Measurements from ENCODE around the gene CFAP221. TPM values are rescaled to one million over a fixed set of nuclear protein-coding genes. Genes with fewer than 3 reads are reported as not detected.
A peak's percentile ranks its signal among the peaks of the same experiment; 100 is the strongest.

The CFAP221 gene
- polyA plus RNA-seq, 5 donors = 12.2 to 18.1 (median 13.4) TPM

- DNase-seq = no peak
Measured at GRCh38 chr2:119679526-119679837, 135.2 kb downstream of the CFAP221 start.

GRCh38 chr2:119679846-119680245 is 135.6 kb downstream of the CFAP221 start:
- DNase-seq = no peak

GRCh38 chr2:119680457-119681202 is 136.4 kb downstream of the CFAP221 start:
- DNase-seq = no peak

GRCh38 chr2:119681203-119681867 is 137.1 kb downstream of the CFAP221 start:
- no peak for DNase-seq

GRCh38 chr2:119681868-119682220 is 137.6 kb downstream of the CFAP221 start:
- no peak for DNase-seq

- DNase-seq = no peak
Measured at GRCh38 chr2:119682578-119682977, 138.3 kb downstream of the CFAP221 start.

- DNase-seq = no peak
Measured at GRCh38 chr2:119683074-119683712, 138.9 kb downstream of the CFAP221 start.

GRCh38 chr2:119683713-119684443 is 139.6 kb downstream of the CFAP221 start:
- DNase-seq = no peak

- DNase-seq = no peak
Measured at GRCh38 chr2:119684518-119684917, 140.3 kb downstream of the CFAP221 start.

- DNase-seq = no peak
Measured at GRCh38 chr2:119688616-119689015, 144.4 kb downstream of the CFAP221 start.

GRCh38 chr2:119689218-119689617 is 145.0 kb downstream of the CFAP221 start:
- DNase-seq = no peak

- DNase-seq = no peak
Measured at GRCh38 chr2:119691189-119691588, 146.9 kb downstream of the CFAP221 start.

- no peak for DNase-seq
Measured at GRCh38 chr2:119691651-119692245, 147.5 kb downstream of the CFAP221 start.

- no peak for DNase-seq
Measured at GRCh38 chr2:119692310-119692709, 148.1 kb downstream of the CFAP221 start.

GRCh38 chr2:119692954-119693353 is 148.7 kb downstream of the CFAP221 start:
- DNase-seq = no peak

GRCh38 chr2:119693567-119693966 is 149.3 kb downstream of the CFAP221 start:
- no peak for DNase-seq

GRCh38 chr2:119693967-119694366 is 149.7 kb downstream of the CFAP221 start:
- DNase-seq = no peak

- DNase-seq = no peak
Measured at GRCh38 chr2:119694470-119694844, 150.2 kb downstream of the CFAP221 start.

- peak; percentile 69 to 70 for DNase-seq
Measured at GRCh38 chr2:119694845-119695521, 150.7 kb downstream of the CFAP221 start.

- no peak for DNase-seq
Measured at GRCh38 chr2:119696005-119696404, 151.8 kb downstream of the CFAP221 start.

GRCh38 chr2:119696494-119697030 is 152.3 kb downstream of the CFAP221 start:
- no peak for DNase-seq

Measured in right lung (tissue), 5 donors.